ENCODE results near the gene ANKRD13A. TPM values are rescaled to one million over a fixed set of nuclear protein-coding genes. Genes with fewer than 3 reads are reported as not detected.

Gene ANKRD13A
- total and polyA plus RNA-seq, 2 of the 8 experiments (the other 6 are each of a cell fraction or from before 2014, with no cell fraction given): 16.8 to 21.4 TPM

DNA sequence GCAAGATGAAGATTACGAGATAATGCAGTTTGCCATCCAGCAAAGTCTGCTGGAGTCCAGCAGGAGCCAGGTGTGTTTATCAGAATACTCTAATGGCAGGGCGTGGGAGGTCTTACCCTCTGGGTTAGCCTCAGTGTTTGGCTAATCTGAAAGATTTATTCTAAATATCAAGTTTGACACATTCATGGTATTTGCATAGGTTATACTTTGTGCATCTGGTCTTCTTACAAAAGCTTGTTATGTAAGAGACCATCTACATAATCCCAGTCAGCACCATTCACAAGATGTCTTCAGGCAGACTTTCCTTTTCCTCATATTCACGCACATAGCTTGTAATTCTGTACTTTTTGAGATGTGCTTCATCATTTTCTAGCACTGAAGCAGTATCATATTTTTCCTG, 34.7 kb downstream of the ANKRD13A start (continued):
- TF ChIP-seq, protein P1, sequence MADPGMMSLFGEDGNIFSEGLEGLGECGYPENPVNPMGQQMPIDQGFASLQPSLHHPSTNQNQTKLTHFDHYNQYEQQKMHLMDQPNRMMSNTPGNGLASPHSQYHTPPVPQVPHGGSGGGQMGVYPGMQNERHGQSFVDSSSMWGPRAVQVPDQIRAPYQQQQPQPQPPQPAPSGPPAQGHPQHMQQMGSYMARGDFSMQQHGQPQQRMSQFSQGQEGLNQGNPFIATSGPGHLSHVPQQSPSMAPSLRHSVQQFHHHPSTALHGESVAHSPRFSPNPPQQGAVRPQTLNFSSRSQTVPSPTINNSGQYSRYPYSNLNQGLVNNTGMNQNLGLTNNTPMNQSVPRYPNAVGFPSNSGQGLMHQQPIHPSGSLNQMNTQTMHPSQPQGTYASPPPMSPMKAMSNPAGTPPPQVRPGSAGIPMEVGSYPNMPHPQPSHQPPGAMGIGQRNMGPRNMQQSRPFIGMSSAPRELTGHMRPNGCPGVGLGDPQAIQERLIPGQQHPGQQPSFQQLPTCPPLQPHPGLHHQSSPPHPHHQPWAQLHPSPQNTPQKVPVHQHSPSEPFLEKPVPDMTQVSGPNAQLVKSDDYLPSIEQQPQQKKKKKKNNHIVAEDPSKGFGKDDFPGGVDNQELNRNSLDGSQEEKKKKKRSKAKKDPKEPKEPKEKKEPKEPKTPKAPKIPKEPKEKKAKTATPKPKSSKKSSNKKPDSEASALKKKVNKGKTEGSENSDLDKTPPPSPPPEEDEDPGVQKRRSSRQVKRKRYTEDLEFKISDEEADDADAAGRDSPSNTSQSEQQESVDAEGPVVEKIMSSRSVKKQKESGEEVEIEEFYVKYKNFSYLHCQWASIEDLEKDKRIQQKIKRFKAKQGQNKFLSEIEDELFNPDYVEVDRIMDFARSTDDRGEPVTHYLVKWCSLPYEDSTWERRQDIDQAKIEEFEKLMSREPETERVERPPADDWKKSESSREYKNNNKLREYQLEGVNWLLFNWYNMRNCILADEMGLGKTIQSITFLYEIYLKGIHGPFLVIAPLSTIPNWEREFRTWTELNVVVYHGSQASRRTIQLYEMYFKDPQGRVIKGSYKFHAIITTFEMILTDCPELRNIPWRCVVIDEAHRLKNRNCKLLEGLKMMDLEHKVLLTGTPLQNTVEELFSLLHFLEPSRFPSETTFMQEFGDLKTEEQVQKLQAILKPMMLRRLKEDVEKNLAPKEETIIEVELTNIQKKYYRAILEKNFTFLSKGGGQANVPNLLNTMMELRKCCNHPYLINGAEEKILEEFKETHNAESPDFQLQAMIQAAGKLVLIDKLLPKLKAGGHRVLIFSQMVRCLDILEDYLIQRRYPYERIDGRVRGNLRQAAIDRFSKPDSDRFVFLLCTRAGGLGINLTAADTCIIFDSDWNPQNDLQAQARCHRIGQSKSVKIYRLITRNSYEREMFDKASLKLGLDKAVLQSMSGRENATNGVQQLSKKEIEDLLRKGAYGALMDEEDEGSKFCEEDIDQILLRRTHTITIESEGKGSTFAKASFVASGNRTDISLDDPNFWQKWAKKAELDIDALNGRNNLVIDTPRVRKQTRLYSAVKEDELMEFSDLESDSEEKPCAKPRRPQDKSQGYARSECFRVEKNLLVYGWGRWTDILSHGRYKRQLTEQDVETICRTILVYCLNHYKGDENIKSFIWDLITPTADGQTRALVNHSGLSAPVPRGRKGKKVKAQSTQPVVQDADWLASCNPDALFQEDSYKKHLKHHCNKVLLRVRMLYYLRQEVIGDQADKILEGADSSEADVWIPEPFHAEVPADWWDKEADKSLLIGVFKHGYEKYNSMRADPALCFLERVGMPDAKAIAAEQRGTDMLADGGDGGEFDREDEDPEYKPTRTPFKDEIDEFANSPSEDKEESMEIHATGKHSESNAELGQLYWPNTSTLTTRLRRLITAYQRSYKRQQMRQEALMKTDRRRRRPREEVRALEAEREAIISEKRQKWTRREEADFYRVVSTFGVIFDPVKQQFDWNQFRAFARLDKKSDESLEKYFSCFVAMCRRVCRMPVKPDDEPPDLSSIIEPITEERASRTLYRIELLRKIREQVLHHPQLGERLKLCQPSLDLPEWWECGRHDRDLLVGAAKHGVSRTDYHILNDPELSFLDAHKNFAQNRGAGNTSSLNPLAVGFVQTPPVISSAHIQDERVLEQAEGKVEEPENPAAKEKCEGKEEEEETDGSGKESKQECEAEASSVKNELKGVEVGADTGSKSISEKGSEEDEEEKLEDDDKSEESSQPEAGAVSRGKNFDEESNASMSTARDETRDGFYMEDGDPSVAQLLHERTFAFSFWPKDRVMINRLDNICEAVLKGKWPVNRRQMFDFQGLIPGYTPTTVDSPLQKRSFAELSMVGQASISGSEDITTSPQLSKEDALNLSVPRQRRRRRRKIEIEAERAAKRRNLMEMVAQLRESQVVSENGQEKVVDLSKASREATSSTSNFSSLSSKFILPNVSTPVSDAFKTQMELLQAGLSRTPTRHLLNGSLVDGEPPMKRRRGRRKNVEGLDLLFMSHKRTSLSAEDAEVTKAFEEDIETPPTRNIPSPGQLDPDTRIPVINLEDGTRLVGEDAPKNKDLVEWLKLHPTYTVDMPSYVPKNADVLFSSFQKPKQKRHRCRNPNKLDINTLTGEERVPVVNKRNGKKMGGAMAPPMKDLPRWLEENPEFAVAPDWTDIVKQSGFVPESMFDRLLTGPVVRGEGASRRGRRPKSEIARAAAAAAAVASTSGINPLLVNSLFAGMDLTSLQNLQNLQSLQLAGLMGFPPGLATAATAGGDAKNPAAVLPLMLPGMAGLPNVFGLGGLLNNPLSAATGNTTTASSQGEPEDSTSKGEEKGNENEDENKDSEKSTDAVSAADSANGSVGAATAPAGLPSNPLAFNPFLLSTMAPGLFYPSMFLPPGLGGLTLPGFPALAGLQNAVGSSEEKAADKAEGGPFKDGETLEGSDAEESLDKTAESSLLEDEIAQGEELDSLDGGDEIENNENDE (IDR thresholded peaks at IDR 0.05; ENCODE audit: insufficient replicate concordance, low read length): no peak

Data from H1 (cell line).